Naive thymus-derived CD8-positive, alpha-beta T cell (primary cell): ENCODE measurements around the gene HAUS7. TPM values are rescaled to one million over a fixed set of nuclear protein-coding genes. Genes with fewer than 3 reads are reported as not detected.

Experiments used
- ATAC-seq, 2 donors: fragments of 150-1000 bp; cut with Tn5 transposase in 1 of 2; sonication (Bioruptor Pico), chemical (Tn5 transposase) in 1 of 2; 1 replicate in 1 of 2; 2 replicates in 1 of 2; pipeline ENCODE4 v1.10.0; 2021; ENCODE audit warnings: mild to moderate bottlenecking in 2 of 2, moderate library complexity in 2 of 2
- POLR2A ChIA-PET: fragments of 350-600 bp; sonication (Branson Sonifier 250); formaldehyde crosslinking; loops from one replicate; lab custom pipeline; 2021; ENCODE audit warnings: antibody characterized with exemption; lab: Charles Lee
- DNase-seq, 10 donors: peaks; one replicate each; pipeline versions ENCODE4 v3.0.0 to v3.0.0-alpha.2; 2020 to 2022
- H3K27ac Mint-ChIP-seq, 10 donors: one replicate each; pipeline ENCODE4 v1.8.0; 2020 to 2022; ENCODE audit warnings: mild to moderate bottlenecking in 10 of 10, mixed read lengths in 10 of 10, moderate library complexity in 4 of 10, inconsistent platforms in 1 of 10
- H3K27me3 Mint-ChIP-seq, 5 donors: one replicate each; pipeline ENCODE4 v1.8.0; 2021 to 2022; ENCODE audit warnings: mixed read lengths in 5 of 5
- H3K36me3 Mint-ChIP-seq, 3 donors: one replicate each; pipeline ENCODE4 v1.8.0; 2020 to 2022; ENCODE audit warnings: mixed read lengths in 3 of 3, mild to moderate bottlenecking in 2 of 3, inconsistent platforms in 1 of 3
- H3K4me1 Mint-ChIP-seq, 4 donors: one replicate each; pipeline ENCODE4 v1.8.0; 2021 to 2022; ENCODE audit warnings: mixed read lengths in 4 of 4
- H3K4me3 Mint-ChIP-seq, 10 donors: one replicate each; pipeline ENCODE4 v1.8.0; 2020 to 2022; ENCODE audit warnings: mild to moderate bottlenecking in 10 of 10, mixed read lengths in 10 of 10, moderate library complexity in 6 of 10, inconsistent platforms in 1 of 10
- H3K9me3 Mint-ChIP-seq, 9 donors: one replicate each; pipeline ENCODE4 v1.8.0; 2020 to 2022; ENCODE audit warnings: mixed read lengths in 9 of 9, mild to moderate bottlenecking in 3 of 9, inconsistent platforms in 1 of 9, moderate library complexity in 1 of 9
- polyA plus RNA-seq, 3 donors: library from polyadenylated mRNA; unstranded; fragments of 300-500 nt; fragmentation: Illumina TruSeq; gene quantifications; one replicate each; pipeline ENCODE4 v1.2.3, GENCODE V29; 2021
- total RNA-seq, 8 experiments: library from RNA in 2 of 8; stranded (reverse) in 2 of 8; gene quantifications; one replicate each; pipeline ENCODE4 v1.2.3 and lab custom pipeline; 2021 to 2026

HAUS7 gene
- total and polyA plus RNA-seq, 5 experiments from 2014 or later = 19.6 to 38.9 (median 30.1) TPM

DNA sequence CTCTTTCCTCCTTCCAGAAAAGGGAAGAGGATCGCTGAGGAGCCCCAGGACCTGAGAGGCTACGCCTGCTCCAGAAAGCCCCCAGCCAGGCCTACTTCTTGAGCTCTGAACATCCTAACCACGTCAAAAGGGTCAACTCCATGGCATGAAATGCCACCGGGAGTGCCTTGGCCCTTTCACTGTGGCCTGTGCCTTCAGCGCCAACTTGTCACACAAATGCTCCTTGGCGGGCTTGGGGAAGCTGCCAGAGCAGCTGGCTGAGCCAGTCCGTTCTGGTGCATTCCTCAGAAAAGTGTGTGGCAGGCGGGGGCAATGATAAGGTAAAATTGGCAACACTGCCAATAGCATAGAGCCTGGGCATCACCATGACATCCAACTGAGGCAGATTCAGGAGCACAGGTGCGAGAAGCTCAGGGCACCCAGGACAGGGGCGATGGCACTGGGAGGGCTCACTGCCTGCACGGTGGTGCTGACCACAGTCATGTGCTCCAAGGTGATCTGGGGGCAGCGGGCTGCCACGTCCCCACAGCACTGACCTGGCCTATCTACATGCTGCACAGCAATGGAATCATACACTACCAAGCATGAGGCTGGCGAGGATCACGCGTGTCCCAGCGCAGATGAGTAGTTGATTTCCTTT is 12.4 kb downstream of the HAUS7 start:
- H3K27me3 Mint-ChIP-seq = no peaks in the 10 kb centered on the region
- POLR2A ChIA-PET = no interaction called here
- H3K9me3 Mint-ChIP-seq = no peaks in the 10 kb centered on the region
- no peak overlapping the region for H3K4me3 Mint-ChIP-seq
- H3K4me1 Mint-ChIP-seq = peaks cover 0 to 2% (median under 1%) of the 10 kb centered on the region in 4 donors
- peaks cover 3 to 41% (median 5%) of the 10 kb centered on the region in 3 donors for H3K36me3 Mint-ChIP-seq
- ATAC-seq = no peak
- no peak overlapping the region for H3K27ac Mint-ChIP-seq
- DNase-seq = no peak

GRCh38 chrX:153457136-153457825 is 13.1 kb downstream of the HAUS7 start:
- POLR2A ChIA-PET = no interaction called here
- no peaks in the 10 kb centered on the region for H3K9me3 Mint-ChIP-seq
- H3K4me3 Mint-ChIP-seq = no peak overlapping the region
- ATAC-seq = no peak
- H3K27me3 Mint-ChIP-seq = no peaks in the 10 kb centered on the region
- no peak overlapping the region for H3K27ac Mint-ChIP-seq
- DNase-seq = no peak
- peaks cover 3 to 43% (median 5%) of the 10 kb centered on the region in 3 donors for H3K36me3 Mint-ChIP-seq
- H3K4me1 Mint-ChIP-seq = peaks cover 0 to 2% (median under 1%) of the 10 kb centered on the region in 4 donors

DNA sequence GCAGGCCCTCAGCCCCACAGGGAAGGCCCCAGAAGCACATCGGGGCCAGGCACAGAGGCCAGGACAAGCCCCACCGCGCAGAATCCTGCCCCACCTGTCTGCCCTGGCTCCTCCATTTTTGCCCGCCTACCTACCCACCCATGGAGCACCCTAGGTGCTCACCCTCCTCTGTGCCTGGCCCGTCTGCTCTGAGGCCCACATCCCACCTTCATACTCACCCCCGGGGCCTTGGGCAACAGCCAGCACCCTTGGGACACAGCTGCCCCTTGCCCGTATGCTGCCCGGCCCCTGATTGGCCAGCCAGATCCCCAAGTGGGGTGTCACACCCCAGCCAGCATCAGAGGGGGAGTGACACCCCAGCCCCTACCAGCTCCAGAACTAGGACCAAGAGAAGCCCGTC is 13.7 kb downstream of the HAUS7 start:
- POLR2A ChIA-PET = no interaction called here
- Mint-ChIP-seq H3K27me3 (no peaks in the 10 kb centered on the region), H3K9me3 (no peaks in the 10 kb centered on the region), H3K27ac (no peak overlapping the region), H3K4me1 (peaks cover 0 to 2% (median under 1%) of the 10 kb centered on the region in 4 donors), H3K4me3 (no peak overlapping the region), H3K36me3 (peaks cover 3 to 39% (median 5%) of the 10 kb centered on the region in 3 donors)
- no peak for DNase-seq
- no peak for ATAC-seq

DNA sequence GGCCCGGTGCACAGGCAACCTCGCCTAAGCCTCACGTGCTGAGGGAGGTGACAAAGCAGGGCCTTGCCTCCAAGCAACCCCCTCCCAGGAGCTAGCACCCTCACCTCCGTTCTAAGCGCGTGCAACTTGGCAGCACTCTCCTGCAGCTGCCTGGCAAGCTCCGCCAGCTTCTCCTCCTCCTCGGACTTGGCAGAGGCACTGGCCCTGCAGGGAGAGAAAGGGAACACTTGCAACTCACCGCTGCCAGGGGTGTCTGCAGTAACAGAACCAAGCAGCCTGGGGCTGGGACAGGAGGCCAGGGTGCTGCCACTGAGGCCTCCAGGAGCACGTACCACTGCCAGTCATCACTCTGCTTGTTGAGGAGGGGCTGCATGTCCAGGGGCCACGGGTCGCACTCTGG is 14.2 kb downstream of the HAUS7 start:
- POLR2A ChIA-PET = no interaction called here
- Mint-ChIP-seq H3K36me3 (peaks cover 3 to 40% (median 5%) of the 10 kb centered on the region in 3 donors), H3K27ac (no peak overlapping the region), H3K9me3 (no peaks in the 10 kb centered on the region), H3K4me1 (peaks cover 0 to 2% (median 0%) of the 10 kb centered on the region in 4 donors), H3K4me3 (no peak overlapping the region), H3K27me3 (no peaks in the 10 kb centered on the region)
- no peak for ATAC-seq
- no peak for DNase-seq

GRCh38 chrX:153455571-153455970 is 14.8 kb downstream of the HAUS7 start:
- POLR2A ChIA-PET = no interaction called here
- Mint-ChIP-seq H3K9me3 (no peaks in the 10 kb centered on the region), H3K4me3 (no peak overlapping the region), H3K27ac (no peak overlapping the region), H3K36me3 (peaks cover 3 to 39% (median 5%) of the 10 kb centered on the region in 3 donors), H3K27me3 (no peaks in the 10 kb centered on the region), H3K4me1 (no peaks in the 10 kb centered on the region)
- DNase-seq = no peak
- no peak for ATAC-seq

DNA sequence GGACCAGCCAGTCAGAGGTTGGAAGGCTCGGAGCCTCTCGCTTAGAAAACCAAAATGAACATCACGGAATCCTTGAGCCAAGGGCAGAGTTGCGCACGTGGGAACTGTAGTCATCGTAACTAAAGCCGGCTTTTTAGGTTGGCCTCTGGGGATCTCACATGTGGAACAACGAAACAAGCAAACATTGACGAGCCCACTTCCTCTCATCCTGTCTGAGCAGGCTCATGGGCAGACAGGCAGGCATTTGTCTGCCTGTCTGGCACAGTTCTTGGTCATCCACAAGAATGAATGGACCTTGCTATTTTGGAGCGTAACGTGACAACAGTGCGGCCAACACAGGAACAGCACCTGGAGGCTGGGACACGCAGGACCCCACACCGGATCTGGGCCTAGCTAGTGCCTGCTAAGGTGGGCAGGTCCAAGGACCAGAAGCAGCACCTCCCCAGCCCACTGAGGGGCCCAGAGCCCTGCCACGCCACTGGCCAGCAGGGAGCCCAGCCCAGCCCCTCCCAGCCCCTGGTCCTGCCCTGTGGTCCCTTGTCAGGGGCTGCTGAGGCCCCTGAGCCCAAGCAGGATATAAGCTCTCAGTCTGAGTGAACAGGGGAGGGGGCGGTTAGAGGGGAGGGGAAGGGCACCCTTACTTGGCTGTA is 15.3 kb downstream of the HAUS7 start:
- H3K4me1 Mint-ChIP-seq = no peaks in the 10 kb centered on the region
- POLR2A ChIA-PET = no interaction called here
- no peak overlapping the region for H3K27ac Mint-ChIP-seq
- ATAC-seq (no peak), DNase-seq (no peak)
- H3K27me3 Mint-ChIP-seq = no peaks in the 10 kb centered on the region
- no peaks in the 10 kb centered on the region for H3K9me3 Mint-ChIP-seq
- peaks cover 3 to 41% (median 5%) of the 10 kb centered on the region in 3 donors for H3K36me3 Mint-ChIP-seq
- no peak overlapping the region for H3K4me3 Mint-ChIP-seq

DNA sequence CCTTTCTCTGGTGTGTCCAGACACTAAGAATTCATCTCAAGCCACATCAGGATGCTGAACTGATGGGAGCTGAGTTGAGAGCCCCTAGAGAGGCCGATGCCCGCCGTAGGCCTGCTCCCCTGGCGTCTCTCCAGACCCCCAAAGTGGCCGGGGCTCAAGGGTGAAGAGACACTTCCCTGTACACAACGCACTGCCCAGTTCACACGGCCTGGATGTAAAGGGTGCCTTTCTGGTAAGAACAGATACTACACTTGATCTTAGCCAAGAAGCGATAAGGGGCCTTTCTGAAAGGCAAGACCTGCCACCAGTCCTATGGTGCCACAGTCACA is 19.5 kb downstream of the HAUS7 start:
- DNase-seq (no peak), ATAC-seq (no peak)
- H3K4me1 Mint-ChIP-seq = no peaks in the 10 kb centered on the region
- H3K4me3 Mint-ChIP-seq = no peak overlapping the region
- POLR2A ChIA-PET = no interaction called here
- H3K9me3 Mint-ChIP-seq = no peaks in the 10 kb centered on the region
- H3K36me3 Mint-ChIP-seq = peaks cover 0 to 33% (median 0%) of the 10 kb centered on the region in 3 donors
- no peaks in the 10 kb centered on the region for H3K27me3 Mint-ChIP-seq
- peak overlapping the region in 1 of 10 donors; percentile 25 for H3K27ac Mint-ChIP-seq

GRCh38 chrX:153450114-153450948 is 20.0 kb downstream of the HAUS7 start:
- Mint-ChIP-seq H3K4me3 (no peak overlapping the region), H3K9me3 (no peaks in the 10 kb centered on the region), H3K27ac (peak overlapping the region in 1 of 10 donors; percentile 29), H3K27me3 (no peaks in the 10 kb centered on the region), H3K4me1 (no peaks in the 10 kb centered on the region), H3K36me3 (peaks cover 0 to 33% (median 0%) of the 10 kb centered on the region in 3 donors)
- no peak for DNase-seq
- no peak for ATAC-seq
- POLR2A ChIA-PET = no interaction called here

DNA sequence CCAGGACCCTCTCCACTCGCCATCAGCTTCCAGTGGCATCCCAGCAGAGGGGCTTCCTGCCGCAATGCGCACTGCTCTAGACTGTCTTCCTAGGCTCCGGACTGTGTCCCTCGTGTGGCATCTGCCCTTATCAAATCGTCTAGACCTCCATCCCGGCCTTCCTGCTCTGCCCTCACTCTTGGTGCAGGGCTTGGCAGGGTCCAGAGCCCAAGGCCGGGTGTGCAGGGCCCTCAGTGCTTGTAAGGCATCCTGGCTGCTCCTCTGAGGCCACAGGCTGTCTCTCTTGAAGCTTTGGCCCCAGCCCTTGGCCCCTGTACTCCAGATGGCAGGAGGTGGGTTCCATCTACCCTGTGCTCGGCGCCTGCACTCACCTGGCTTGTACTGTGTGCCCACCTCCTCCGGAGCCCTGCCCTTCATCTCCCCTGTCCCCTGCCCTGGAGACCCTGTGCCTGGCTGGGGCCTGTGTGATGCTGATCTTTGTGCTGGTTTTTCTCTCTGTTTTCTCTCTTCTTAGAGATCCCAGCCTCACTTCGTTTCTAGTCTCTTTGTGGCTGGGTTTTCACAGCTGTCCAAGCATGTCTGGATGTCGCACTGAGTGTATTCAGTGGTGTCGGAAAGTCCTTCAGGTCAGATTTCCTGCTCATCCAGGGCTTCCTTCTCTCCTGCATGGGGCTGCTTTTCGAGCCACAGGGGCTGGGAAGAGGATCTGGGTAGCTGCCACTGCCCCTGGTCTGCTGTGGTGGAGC is 20.8 kb downstream of the HAUS7 start:
- H3K9me3 Mint-ChIP-seq = no peaks in the 10 kb centered on the region
- H3K27me3 Mint-ChIP-seq = no peaks in the 10 kb centered on the region
- no peak overlapping the region for H3K4me3 Mint-ChIP-seq
- peak overlapping the region in 2 of 10 donors; percentile 21 to 63 for H3K27ac Mint-ChIP-seq
- DNase-seq = no peak
- no peaks in the 10 kb centered on the region for H3K4me1 Mint-ChIP-seq
- POLR2A ChIA-PET = no interaction called here
- ATAC-seq = no peak
- peaks cover 0 to 33% (median 0%) of the 10 kb centered on the region in 3 donors for H3K36me3 Mint-ChIP-seq

DNA sequence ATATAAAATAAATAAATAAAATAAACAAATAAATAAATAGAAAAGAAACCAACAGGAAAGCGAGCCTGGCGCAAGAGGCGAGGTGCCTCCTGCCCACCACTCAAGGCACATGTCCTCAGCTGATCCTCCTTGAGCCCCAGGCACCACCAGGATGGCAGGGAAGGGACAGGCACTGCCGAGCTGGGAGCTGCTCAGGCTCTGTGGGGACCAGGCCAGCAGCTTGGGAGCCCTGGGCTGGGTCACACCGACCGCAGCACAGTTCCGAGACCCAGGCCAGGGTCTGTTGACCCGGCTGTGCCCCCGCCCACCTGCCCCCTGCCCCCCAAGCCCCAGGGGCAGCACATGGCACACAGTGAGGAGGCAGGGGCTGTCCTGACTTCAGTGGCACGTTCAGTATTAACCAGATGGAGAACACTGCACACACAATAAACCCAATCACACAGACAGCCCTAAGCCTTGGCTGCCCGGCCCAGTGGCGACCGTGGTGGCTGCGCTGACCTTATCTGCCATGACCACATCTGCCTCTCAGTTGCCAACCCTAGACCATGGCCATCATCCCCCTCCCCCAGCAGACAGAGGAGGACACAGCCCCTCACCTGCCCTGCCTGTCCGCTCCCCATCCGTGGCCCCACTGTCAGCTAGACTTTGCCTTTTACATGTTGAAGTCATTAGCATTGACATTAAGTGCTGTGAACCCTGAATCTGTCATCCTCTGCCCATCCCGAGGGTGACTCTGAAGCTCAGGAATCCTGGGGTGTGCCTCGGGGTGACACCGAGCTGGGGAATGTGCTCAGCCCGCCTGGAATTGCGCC is 21.6 kb downstream of the HAUS7 start:
- Mint-ChIP-seq H3K36me3 (peaks cover 0 to 29% (median 0%) of the 10 kb centered on the region in 3 donors), H3K4me1 (no peaks in the 10 kb centered on the region), H3K27me3 (no peaks in the 10 kb centered on the region), H3K27ac (peak overlapping the region in 1 of 10 donors; percentile 21), H3K4me3 (no peak overlapping the region), H3K9me3 (no peaks in the 10 kb centered on the region)
- ATAC-seq (no peak), DNase-seq (no peak)
- POLR2A ChIA-PET = no interaction called here

GRCh38 chrX:153447581-153447960 is 22.8 kb downstream of the HAUS7 start:
- no peak overlapping the region for H3K4me3 Mint-ChIP-seq

More at GRCh38 chrX:153447581-153447960, 22.8 kb downstream of the HAUS7 start:
- H3K36me3 Mint-ChIP-seq = peaks cover 0 to 21% (median 0%) of the 10 kb centered on the region in 3 donors
- no peaks in the 10 kb centered on the region for H3K4me1 Mint-ChIP-seq
- H3K27ac Mint-ChIP-seq = peak overlapping the region in 3 of 10 donors; percentile 53 to 76 (median 74)
- H3K9me3 Mint-ChIP-seq = no peaks in the 10 kb centered on the region
- no peak for DNase-seq
- POLR2A ChIA-PET = no interaction called here
- H3K27me3 Mint-ChIP-seq = no peaks in the 10 kb centered on the region
- no peak for ATAC-seq
